Measurements from ENCODE around the gene TEX261.

DNA sequence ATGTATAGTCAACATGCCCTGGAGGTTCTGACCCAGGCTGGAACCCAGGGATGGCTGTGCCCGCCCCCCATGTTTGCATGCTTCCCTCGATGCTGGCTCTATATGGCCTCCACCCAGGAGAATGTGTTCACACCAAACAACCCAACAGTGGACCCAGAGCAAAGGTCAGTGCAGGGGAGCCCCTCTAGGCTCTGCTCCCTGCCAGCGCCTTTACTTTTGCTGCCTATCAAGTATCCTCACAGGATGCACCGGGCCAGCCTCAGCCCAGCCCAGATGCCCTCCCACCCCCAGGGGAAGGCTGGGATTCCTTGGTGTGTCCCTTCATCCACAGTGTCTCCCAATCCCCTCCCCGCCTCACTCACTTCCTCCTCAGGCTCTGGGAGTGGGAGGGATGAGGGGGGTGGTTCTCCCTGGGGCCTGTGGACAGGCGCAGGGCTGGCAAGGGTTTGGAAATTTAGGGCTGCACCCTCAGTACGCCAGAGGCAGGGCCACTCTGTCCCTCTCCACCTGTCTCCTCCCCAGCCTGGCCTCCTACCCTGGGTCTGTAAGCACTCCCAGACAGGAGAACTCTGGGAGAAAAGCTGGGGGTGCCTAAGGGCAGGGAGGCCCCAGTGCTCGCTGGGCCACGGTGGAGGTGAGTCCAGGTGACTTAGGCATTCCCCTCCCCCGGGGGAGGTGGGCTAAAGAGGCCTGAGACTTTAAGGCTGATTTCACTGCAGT lies 56.6 kb downstream of the TEX261 start:
- TF ChIP-seq, protein P1, sequence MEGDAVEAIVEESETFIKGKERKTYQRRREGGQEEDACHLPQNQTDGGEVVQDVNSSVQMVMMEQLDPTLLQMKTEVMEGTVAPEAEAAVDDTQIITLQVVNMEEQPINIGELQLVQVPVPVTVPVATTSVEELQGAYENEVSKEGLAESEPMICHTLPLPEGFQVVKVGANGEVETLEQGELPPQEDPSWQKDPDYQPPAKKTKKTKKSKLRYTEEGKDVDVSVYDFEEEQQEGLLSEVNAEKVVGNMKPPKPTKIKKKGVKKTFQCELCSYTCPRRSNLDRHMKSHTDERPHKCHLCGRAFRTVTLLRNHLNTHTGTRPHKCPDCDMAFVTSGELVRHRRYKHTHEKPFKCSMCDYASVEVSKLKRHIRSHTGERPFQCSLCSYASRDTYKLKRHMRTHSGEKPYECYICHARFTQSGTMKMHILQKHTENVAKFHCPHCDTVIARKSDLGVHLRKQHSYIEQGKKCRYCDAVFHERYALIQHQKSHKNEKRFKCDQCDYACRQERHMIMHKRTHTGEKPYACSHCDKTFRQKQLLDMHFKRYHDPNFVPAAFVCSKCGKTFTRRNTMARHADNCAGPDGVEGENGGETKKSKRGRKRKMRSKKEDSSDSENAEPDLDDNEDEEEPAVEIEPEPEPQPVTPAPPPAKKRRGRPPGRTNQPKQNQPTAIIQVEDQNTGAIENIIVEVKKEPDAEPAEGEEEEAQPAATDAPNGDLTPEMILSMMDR (IDR thresholded peaks at IDR 0.05; ENCODE audit: low read length), result no peak
- TF ChIP-seq EZH2phosphoT487 (IDR thresholded peaks at IDR 0.05; ENCODE audit: low read length) (no peak), EZH2 (optimal IDR thresholded peaks at IDR 0.05; ENCODE audit: low read depth, low read length) (no peak)
